ENCODE measurements around the gene ZDHHC13.

The ZDHHC13 gene

DNA sequence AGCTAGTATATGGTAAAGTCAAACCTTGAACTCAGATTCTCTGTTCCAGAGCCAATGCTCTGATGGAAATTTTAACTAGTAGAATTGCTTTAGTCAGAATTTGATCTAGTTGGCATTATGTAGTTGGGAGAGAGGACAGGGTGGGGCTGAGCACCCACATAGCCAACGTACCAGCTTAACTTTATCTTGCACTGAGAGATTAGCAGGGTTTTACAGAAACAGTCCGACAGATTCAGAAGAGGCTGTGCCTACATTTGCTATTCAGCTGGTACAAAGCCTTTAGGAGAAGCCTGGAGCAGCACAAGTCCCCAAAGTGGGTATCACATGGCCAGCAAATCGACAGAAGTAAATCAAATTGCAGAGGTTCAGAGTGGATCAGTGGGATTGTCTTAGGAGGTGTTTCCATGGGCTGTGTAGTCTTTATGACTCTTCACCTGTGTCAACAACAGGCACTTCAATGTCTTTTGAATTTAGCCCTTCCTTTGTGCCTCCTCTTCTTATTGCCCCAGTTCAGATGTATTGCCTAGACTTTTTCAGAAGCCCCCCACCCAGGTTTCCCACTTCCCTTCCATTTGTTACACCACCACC lies 92.1 kb downstream of the ZDHHC13 start:
- DNase-seq: no peak

DNA sequence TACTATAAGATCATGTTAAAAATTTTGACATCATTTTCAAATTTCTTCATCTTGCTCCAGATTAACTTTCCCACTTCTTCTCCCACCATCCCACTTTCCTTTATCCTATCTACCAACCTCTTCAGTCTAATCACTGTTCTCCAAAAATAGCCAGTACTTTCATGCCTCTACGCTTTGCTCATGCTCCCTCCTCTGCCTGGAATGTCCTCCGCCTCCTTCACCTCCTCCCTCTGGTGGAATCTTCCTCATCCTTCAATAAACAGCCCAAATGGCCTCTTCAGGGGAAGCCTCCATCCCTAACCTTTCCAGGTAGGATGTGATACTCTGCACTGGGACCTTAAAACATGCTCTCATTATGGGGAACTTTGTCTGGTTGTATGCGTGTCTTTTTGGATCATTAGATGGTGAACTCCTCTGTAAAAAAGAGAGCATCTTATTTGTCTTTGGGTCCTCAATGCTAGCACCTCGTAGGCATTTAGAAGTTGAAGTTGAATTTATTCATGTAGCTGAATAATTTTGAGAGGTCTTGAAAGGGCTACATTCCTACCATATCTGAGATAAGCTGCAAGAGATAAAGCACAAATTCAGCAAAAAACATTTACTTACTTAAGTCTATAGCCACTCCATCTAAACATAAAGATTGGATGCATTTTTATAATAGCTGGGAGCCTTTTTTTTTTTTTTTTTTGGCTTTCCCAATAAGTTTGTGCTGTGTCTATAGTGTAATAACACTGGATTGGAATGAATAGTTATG lies 92.8 kb downstream of the ZDHHC13 start:
- DNase-seq: no peak

DNA sequence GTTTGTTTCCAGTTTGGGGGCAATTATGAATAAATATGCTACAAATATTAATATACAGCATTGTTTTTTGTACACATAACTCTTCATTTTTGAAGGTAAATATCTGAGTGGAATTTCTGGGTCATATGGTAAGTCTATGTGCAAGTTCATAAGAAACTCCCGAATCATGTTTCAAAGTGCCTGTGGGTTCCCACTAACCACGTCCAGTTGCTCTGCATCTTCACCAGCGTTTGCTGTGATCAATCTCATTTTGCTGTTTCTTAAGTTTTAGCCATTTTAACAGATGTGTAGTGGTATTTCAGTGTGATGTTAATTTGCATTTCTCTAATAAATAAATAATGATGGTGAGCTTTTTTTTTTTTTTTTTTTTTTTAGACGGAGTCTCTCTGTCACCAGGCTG lies 99.1 kb downstream of the ZDHHC13 start:
- DNase-seq: no peak

DNA sequence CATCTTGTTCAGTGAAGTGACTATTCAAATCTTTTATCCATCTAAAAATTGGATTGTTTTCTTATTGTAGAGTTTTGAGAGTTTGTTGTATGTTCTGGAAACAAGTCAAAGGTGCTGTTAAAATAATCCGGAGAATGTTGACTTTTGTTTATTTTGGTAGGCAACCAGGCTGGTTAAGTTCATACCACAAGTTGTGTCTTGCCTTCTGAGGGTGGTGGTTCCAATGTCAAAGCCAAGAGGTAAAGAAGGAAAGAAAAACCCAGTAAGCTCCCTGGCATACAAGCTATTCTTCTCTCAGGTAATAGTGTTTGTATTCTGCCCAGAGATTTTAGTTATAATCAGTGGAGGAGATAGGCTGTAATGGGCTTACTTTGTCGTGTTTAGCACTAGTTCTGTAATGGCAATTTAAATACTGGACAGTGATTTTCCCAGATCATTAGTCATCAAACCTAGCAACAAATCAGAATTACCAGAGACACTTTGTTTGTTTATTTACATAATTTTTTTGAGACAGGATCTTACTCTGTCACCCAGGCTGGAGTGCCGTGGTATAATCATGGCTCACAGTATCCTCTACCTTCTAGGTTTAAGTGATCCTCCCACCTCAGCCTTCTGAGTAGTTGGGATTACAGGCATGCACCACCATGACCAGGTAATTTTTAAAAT lies 99.9 kb downstream of the ZDHHC13 start:
- DNase-seq: no peak

DNA sequence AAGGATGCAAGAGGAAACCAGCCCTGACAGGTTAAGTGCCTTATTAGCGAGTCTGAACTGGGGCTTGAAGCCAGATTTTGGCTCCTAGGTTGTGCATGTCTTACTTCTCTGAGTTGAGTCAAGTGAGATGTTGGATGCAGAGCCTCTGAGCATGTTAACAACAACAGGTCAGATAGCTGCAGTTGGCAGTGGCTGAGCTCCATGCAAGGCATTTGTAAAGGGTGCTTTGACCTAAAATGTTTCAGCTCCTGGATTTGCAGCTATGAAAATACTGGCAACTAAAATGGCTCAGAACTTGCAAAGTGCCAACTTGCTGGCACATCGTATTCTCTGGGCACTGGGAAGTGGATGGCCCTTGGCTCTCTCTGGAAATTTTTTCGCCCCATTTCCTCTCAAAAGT lies 101.2 kb downstream of the ZDHHC13 start:
- DNase-seq: no peak

DNA sequence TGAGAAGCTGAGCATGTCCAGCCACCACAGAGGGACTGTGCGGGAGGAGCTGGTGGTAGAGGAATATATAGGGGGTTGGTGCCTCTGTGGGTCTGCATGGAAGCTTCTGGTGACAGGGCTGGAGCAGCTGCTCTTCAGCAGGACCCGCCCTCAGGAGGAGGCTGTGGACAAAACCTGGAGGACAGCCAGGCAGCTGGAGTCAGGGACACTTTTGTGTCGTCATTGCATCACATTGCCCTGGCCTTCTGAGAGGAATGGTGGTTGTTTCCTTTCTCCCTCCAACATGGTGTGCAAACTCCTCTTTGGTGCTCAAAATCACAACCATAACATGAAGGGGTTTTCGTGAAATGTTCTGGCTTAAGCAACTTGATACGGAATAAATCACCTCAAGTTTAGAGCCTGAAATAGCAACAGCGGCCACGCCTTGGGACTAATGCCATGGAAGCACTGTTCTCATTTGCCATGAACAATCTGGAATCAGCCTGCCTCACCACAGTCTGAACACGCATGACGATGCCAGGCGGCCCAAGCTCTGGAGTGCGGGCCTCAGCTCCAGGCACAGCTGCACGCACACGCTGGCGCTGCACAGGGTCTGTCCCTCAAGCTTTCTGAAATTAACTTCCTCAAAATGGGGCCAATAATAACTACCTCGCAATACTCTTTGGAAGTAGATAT lies 102.0 kb downstream of the ZDHHC13 start:
- DNase-seq: no peak

DNA sequence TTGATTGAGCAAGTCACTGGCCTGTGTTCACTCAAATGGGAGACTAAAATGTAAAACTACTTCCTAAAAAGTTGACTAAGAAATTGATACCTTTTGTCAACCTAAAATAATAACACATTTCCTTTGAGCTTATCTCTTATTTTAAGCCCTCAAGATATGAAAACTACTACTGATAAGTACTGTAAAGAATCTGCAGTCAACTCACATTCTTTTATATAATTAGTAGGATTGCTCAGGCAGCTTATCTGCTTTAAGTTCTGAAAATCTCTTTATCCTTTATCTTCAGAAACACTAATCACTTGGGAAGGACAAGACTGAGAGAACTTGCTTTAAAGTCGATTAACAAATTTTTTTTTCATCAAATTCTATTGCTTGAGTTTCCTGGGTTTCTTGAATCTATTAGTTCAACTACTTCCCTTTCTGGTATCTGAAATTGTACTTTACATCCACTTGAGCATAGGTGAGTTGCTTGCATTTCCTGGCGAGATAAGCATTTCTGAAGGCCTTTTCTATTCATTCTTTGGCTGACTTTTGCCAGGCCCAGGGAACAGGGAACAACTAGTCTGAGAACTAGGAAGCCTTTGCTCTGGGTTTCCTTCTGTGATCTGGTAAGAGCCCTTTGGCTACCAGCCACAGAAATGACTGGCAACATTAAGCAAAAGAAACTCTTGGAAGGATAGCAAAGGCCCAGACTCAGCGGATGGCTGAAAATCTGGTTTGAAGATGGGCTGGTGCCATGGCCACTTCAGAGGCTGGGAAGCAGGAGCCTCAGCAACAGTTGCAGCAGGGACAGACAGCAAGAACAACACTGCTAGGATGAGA lies 104.1 kb downstream of the ZDHHC13 start:
- no peak for DNase-seq

DNA sequence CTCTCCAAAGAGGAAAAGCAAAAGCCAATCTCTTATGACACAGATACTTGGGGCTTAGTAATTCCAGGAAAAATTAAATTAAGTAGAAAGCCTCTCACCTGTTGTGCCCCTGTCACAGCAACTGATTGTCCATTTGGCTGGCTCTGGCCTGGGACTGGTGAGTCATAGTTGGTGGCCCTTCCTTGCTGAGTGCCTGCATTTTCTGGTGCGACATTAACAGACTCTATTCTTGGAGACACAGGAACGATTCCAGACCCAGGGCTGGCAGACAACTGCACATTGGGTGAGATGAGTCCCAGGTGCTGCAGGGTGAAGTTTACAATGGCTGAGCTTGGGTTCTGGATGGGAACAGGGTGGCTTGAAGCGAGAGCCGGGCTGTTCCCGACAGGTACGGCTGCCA lies 108.2 kb downstream of the ZDHHC13 start:
- no peak for DNase-seq

DNA sequence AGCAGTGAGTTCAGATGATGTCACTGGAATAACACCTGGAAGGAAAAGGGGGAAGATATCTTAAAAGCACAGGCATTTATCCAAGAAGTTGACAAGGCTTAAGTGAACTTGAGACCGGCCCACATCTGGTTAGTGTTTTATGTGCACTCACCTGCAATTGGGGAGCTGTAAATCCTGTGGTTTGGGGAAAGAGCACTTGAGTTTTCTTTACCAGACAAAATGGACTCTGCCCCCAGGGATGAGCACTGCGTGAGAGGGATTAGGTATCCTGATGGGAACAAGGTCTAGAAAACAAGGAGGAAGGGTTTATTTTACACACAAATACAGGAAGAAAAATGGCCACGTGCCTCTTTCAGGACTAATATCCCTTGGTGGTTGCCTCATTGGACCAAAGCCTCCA lies 108.6 kb downstream of the ZDHHC13 start:
- DNase-seq: no peak

Data from fibroblast of skin of scalp (primary cell).